Activated naive CD4-positive, alpha-beta T cell treated with anti-CD3 and anti-CD28 coated beads for 36 hours (primary cell): ENCODE results near the gene BCL2. TPM values are rescaled to one million over a fixed set of nuclear protein-coding genes. Genes with fewer than 3 reads are reported as not detected.
A peak's percentile ranks its signal among the peaks of the same experiment; 100 is the strongest.

ENCODE experiments used
- CTCF ChIA-PET: fragments of 350-600 bp; sonication (Branson Sonifier 250); formaldehyde crosslinking; loops from one replicate; lab custom pipeline; 2021; ENCODE audit warnings: antibody characterized with exemption; lab: Charles Lee
- DNase-seq: peaks from one replicate; pipeline ENCODE4 v3.0.0-alpha.2; 2020
- H3K27ac Mint-ChIP-seq: one replicate; pipeline ENCODE4 v1.8.0; 2021; ENCODE audit warnings: mild to moderate bottlenecking, mixed read lengths
- H3K27me3 Mint-ChIP-seq: one replicate; pipeline ENCODE4 v1.8.0; 2021; ENCODE audit warnings: low read depth, mixed read lengths
- H3K36me3 Mint-ChIP-seq: one replicate; pipeline ENCODE4 v1.8.0; 2021; ENCODE audit warnings: low read depth, mixed read lengths
- H3K4me1 Mint-ChIP-seq: one replicate; pipeline ENCODE4 v1.8.0; 2021; ENCODE audit warnings: low read depth, mixed read lengths
- H3K4me3 Mint-ChIP-seq: one replicate; pipeline ENCODE4 v1.8.0; 2021; ENCODE audit warnings: mild to moderate bottlenecking, moderate library complexity, mixed read lengths
- H3K9me3 Mint-ChIP-seq: one replicate; pipeline ENCODE4 v1.8.0; 2021; ENCODE audit warnings: mixed read lengths
- intact Hi-C: fragments of 100-400 bp; cut with micrococcal nuclease; formaldehyde crosslinking; loops from one replicate; pipeline ENCODE4 v1.15.1; 2023
- total RNA-seq, 2 experiments: library from RNA; stranded (reverse); gene quantifications; one replicate each; pipeline ENCODE4 v1.2.3, GENCODE V29; 2021

The BCL2 gene
- total RNA-seq, 2 experiments from 2014 or later: 48.4 to 49.6 TPM

- Mint-ChIP-seq H3K4me3 (peak overlapping the region; percentile 54), H3K9me3 (no peaks in the 10 kb centered on the region), H3K27me3 (no peaks in the 10 kb centered on the region), H3K4me1 (peaks cover 7% of the 10 kb centered on the region), H3K27ac (no peak overlapping the region), H3K36me3 (peaks cover 49% of the 10 kb centered on the region)
- intact Hi-C loops: loop anchor here (5.0 kb wide), 1 partner anchor 34 kb away; no protein-coding TSS in a partner anchor
- CTCF ChIA-PET: interaction anchor here (2.4 kb wide), 1 partner anchor 26 kb away, joined by 7 read pairs; no protein-coding TSS in a partner anchor
- DNase-seq: no peak
Observed at GRCh38 chr18:63291278-63291677, 28.3 kb downstream of the BCL2 start.

GRCh38 chr18:63290821-63291200 is 28.8 kb downstream of the BCL2 start:
- Mint-ChIP-seq H3K27me3 (no peaks in the 10 kb centered on the region), H3K9me3 (no peaks in the 10 kb centered on the region), H3K4me3 (peak overlapping the region; percentile 54), H3K36me3 (peaks cover 50% of the 10 kb centered on the region), H3K4me1 (peaks cover 6% of the 10 kb centered on the region), H3K27ac (peak overlapping the region; percentile 59)
- CTCF ChIA-PET: interaction anchor here (0.7 to 2.4 kb wide), 3 partner anchors 27 to 159 kb away, joined by 3 to 7 read pairs (median 3); no protein-coding TSS in a partner anchor
- peak; percentile 58 for DNase-seq
- intact Hi-C loops: loop anchor here (5.0 kb wide), 1 partner anchor 34 kb away; no protein-coding TSS in a partner anchor

GRCh38 chr18:63290166-63290820 is 29.3 kb downstream of the BCL2 start:
- Mint-ChIP-seq H3K27ac (peak overlapping the region; percentile 59), H3K36me3 (peaks cover 47% of the 10 kb centered on the region), H3K27me3 (no peaks in the 10 kb centered on the region), H3K4me3 (peak overlapping the region; percentile 54), H3K4me1 (peaks cover 2% of the 10 kb centered on the region), H3K9me3 (no peaks in the 10 kb centered on the region)
- CTCF ChIA-PET: interaction anchor here (0.7 kb wide), 2 partner anchors 76 to 158 kb away, joined by 3 read pairs; no protein-coding TSS in a partner anchor
- intact Hi-C loops: loop anchor here (5.0 kb wide), 1 partner anchor 33 kb away; no protein-coding TSS in a partner anchor
- no peak for DNase-seq

GRCh38 chr18:63288311-63288710 is 31.3 kb downstream of the BCL2 start:
- no peak for DNase-seq
- intact Hi-C loops: loop anchor here (1.0 kb wide), 1 partner anchor 28 kb away; no protein-coding TSS in a partner anchor
- Mint-ChIP-seq H3K4me3 (no peak overlapping the region), H3K27ac (no peak overlapping the region), H3K9me3 (no peaks in the 10 kb centered on the region), H3K4me1 (peaks cover 11% of the 10 kb centered on the region), H3K27me3 (no peaks in the 10 kb centered on the region), H3K36me3 (peaks cover 43% of the 10 kb centered on the region)
- CTCF ChIA-PET: interaction anchor here (1.0 to 1.1 kb wide), 2 partner anchors 11 to 133 kb away, joined by 3 to 5 read pairs; no protein-coding TSS in a partner anchor

DNA sequence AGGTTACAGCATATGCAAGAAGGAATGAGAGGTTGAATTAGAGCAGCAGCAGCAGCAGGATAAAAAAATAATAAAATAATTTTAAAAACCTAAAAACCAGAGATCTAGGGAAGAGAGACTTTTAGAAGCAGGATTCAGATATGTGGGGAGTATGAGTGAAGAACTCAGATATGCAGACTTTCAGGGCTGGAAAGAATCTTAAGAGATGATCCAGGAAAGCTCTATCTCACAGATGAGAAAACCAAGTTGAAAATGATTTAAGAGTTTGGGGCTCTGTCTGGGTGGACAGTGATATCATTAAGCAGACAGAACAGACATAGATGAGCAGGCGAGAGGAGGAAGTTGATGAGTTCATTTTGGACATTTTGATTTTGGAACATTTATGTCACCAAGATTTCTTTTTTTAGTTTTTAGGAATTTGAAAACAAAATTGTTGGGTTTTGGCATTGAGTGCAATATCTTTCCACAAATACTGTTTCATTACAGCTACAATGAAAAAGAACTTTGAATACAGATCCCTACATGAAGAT is 31.8 kb downstream of the BCL2 start:
- Mint-ChIP-seq H3K9me3 (no peaks in the 10 kb centered on the region), H3K27me3 (no peaks in the 10 kb centered on the region), H3K4me3 (no peak overlapping the region), H3K36me3 (peaks cover 38% of the 10 kb centered on the region), H3K27ac (no peak overlapping the region), H3K4me1 (peaks cover 12% of the 10 kb centered on the region)
- CTCF ChIA-PET: interaction anchor here (1.1 kb wide), 1 partner anchor 133 kb away, joined by 3 read pairs; no protein-coding TSS in a partner anchor
- DNase-seq: no peak
- intact Hi-C loops: loop anchor here (1.0 to 2.0 kb wide), 2 partner anchors 15 to 29 kb away; no protein-coding TSS in a partner anchor

GRCh38 chr18:63286926-63287325 is 32.6 kb downstream of the BCL2 start:
- Mint-ChIP-seq H3K36me3 (peaks cover 33% of the 10 kb centered on the region), H3K4me3 (no peak overlapping the region), H3K27me3 (no peaks in the 10 kb centered on the region), H3K27ac (no peak overlapping the region), H3K9me3 (no peaks in the 10 kb centered on the region), H3K4me1 (peaks cover 17% of the 10 kb centered on the region)
- no peak for DNase-seq
- CTCF ChIA-PET: no interaction called here
- intact Hi-C loops: loop anchor here (2.0 kb wide), 1 partner anchor 14 kb away; no protein-coding TSS in a partner anchor

DNA sequence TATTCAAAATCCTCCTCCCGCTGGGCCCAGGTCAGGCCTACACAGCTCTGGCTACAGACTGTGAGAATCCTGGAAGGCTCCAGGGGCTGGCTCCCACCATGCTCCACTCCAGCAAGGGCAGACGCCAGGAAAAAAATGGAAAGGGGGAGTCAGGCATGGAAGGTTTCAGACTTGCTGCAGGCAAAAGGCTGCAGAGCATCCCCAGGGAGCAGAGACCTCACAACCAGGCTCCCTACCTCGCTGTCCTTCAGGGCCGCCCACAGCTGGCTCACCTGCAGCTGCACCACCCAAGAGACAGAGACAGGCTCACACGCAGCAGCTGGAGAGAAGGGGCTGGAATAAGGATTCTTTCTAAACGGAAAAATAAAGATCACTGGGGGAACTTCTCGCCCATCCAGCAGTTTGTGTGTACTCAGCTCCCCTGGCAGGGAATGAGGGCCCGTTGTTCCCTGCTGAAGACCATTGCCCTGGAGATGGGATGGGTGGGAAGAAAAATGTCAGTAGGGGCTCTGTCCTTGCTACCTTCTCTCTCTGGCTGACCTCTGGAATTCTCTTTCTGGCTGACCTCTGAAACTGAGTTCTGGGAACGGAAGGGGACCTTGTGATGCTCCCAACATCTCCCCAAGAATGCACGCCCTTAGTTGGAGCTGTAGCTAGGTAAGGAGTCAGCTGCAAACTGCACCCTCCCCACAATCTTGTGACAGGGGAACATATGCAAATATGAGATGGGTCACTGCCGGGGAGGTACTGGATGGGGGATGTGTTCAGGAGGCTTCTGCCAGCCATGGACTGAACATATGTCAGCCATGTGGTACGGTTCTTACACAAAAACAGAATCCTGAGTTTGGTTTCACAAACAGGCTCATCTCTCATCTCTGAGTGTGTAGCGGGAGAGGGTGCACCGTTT is 34.5 kb downstream of the BCL2 start:
- H3K4me3 Mint-ChIP-seq: no peak overlapping the region
- H3K4me1 Mint-ChIP-seq: peaks cover 31% of the 10 kb centered on the region
- no peaks in the 10 kb centered on the region for H3K27me3 Mint-ChIP-seq
- no peak overlapping the region for H3K27ac Mint-ChIP-seq
- CTCF ChIA-PET: no interaction called here
- intact Hi-C loops: no loop called here
- H3K36me3 Mint-ChIP-seq: peaks cover 36% of the 10 kb centered on the region
- no peak for DNase-seq
- no peaks in the 10 kb centered on the region for H3K9me3 Mint-ChIP-seq

- no peak for DNase-seq
- Mint-ChIP-seq H3K4me1 (peaks cover 36% of the 10 kb centered on the region), H3K27ac (no peak overlapping the region), H3K4me3 (no peak overlapping the region), H3K27me3 (no peaks in the 10 kb centered on the region), H3K36me3 (peaks cover 35% of the 10 kb centered on the region), H3K9me3 (no peaks in the 10 kb centered on the region)
- intact Hi-C loops: no loop called here
- CTCF ChIA-PET: no interaction called here
Observed at GRCh38 chr18:63284173-63284799, 35.3 kb downstream of the BCL2 start.

DNA sequence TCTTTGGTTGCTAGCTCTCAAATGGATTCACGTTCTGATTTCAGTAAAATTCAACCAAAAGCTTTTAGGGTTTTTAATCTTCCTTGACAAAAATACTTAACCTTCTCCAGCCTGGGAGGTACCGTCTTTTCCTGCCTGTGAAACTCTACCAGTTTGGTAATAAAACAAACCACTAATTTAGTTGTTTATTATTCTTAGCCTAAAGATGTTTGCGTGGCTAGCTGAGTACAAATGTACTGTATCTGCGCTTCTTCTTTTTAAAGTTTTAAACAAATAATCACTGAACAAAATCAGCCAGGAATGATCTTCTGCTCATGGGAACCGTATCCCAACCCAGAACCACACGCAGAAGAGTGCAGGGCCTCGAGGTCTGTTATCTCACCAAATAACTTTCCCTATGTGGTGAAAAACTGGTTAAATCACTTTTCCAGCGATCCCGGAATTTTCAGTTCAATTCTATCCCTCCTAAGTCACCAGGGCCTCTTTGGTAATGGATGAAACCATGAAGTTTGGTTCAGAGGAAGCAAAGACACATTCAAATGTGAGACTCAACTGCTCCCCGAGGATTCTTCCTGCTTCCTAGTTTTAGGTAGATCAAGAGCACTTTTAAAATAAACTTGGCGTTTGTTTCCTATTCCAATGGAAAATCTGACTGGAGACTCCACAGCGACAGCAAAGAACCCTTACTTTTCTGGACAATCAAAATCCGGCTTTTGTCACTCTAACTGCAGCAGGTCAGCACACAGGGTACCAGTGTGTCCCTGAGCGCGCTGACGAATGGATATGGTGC is 36.1 kb downstream of the BCL2 start:
- no peak for DNase-seq
- Mint-ChIP-seq H3K4me3 (no peak overlapping the region), H3K27me3 (no peaks in the 10 kb centered on the region), H3K27ac (no peak overlapping the region), H3K4me1 (peaks cover 42% of the 10 kb centered on the region), H3K9me3 (no peaks in the 10 kb centered on the region), H3K36me3 (peaks cover 39% of the 10 kb centered on the region)
- intact Hi-C loops: no loop called here
- CTCF ChIA-PET: no interaction called here

GRCh38 chr18:63282793-63283192 is 36.8 kb downstream of the BCL2 start:
- Mint-ChIP-seq H3K27ac (no peak overlapping the region), H3K27me3 (no peaks in the 10 kb centered on the region), H3K9me3 (no peaks in the 10 kb centered on the region), H3K4me1 (peaks cover 49% of the 10 kb centered on the region), H3K36me3 (peaks cover 44% of the 10 kb centered on the region), H3K4me3 (no peak overlapping the region)
- no peak for DNase-seq
- CTCF ChIA-PET: no interaction called here
- intact Hi-C loops: no loop called here

DNA sequence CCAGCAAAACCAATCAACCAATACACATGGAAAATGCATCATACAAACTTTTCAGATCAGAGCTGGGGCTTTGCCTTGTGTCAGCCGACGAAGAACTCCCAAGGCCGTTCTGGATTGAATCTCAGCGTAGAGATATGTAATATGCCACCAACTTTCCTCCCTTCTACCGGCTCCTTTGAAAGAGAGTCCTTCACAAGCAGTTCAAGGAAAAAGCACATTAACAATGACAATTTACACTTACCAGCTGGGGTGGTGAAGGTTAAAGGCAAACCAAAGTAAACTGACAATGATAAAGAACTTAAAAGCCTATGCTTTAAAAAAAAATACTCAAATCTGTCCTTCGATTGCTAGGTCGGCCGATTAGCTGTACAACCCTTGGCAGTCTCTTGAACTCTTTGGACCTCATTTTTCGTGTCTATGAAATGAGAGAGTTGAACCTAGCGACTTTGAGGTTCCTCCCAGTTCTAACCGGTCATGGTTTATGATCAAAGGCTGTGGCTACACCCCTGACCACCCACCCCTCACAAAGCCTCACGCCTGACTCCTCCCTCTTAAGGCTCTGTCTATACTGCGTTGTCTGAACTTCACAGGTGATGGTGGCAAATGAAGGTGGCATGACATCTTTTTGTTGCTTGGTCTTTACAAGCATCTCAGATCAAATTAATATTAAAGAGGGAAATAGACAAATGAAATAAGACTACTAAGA is 46.2 kb downstream of the BCL2 start:
- intact Hi-C loops: loop anchor here (2.0 kb wide), 1 partner anchor 13 kb away; no protein-coding TSS in a partner anchor
- H3K4me3 Mint-ChIP-seq: no peak overlapping the region
- DNase-seq: no peak
- peaks cover 71% of the 10 kb centered on the region for H3K4me1 Mint-ChIP-seq
- CTCF ChIA-PET: no interaction called here
- H3K27me3 Mint-ChIP-seq: no peaks in the 10 kb centered on the region
- no peak overlapping the region for H3K27ac Mint-ChIP-seq
- no peaks in the 10 kb centered on the region for H3K9me3 Mint-ChIP-seq
- peaks cover 17% of the 10 kb centered on the region for H3K36me3 Mint-ChIP-seq
